GM21576 (cell line): ENCODE results near the gene UBN1.

Source experiments
- ATAC-seq: cut with Tn5 transposase; IDR thresholded peaks from one replicate; pipeline ENCODE4 v1.9.1; 2021; ENCODE audit warnings: mild to moderate bottlenecking, moderate library complexity; ENCODE audit not compliant: unreplicated experiment

UBN1 gene

DNA sequence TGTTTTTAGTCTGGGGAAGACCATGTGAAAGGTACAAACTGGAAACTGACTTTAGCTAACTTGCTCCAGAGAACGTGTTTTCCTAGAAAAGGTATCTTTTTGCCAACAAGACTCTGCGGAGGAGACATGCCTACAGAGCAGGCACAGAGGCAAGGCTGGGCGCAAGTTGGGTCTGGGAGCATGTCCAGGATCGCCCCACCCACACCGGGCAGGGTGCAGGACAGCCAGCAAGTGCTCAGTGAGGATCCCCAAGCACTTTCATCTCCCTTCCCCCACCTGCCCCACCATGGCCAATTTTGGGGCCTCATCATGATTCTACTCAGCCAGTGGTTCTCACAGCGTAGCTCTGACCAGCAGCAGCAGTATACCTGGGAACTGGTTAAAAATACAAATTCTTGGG, 26.6 kb upstream of the UBN1 start:
- ATAC-seq, result no peak

DNA sequence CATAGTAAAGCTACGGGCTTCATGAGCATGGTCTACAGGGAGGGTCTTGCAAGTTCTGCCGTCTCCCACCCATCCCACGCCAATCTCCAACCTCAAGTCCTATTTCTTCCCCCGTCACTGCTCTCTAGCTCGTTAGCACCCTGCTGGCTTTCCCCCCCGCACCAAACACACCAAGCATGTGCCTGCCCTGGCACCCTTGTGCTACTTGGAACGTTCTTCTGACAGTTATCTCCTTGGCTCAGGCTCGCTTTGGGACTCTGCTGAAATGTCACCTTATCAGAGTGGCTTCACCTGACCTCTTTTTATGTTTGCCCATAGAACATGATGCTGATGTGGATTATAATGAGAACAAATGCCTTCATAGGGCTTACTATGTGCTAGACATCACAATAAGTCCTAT, 22.1 kb upstream of the UBN1 start:
- no peak for ATAC-seq

DNA sequence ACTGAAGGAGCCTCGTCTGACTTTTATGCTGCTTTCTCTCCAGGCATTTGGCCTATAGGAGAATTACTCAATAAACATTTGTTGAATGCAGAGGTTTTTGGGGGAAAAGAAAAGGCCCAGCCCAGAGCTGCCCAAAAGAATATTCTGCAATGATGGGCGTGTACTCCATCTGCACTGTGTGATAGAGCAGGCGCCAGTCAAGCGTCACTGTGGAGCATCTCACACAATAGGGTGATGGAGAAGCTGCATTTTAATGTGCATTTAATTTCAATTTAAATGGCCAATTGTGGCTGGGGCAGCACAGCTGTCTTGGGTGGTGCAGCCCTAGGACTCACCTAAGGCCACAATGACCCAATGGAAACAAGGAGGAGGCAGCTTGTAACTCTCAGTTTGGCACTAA, 20.8 kb upstream of the UBN1 start:
- ATAC-seq, result no peak

DNA sequence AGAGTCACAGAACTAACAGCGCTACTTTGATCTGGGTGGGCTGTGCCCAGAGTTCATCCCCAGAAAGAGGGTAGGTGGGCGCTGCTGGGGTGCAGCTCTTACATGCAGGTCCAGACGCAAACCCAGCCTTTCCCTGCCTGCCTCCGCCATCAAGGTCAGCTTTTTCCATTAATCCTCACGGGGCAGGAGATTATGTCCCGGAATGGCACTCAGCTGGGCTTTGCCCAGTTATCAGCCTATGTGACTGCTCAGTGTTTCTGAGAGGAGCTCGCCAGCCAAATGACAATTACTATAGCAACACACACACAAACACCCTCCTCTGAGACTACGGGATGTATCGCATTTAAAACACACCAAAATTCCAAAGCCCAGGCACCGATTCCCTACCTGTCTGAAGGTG, 20.3 kb upstream of the UBN1 start:
- no peak for ATAC-seq

DNA sequence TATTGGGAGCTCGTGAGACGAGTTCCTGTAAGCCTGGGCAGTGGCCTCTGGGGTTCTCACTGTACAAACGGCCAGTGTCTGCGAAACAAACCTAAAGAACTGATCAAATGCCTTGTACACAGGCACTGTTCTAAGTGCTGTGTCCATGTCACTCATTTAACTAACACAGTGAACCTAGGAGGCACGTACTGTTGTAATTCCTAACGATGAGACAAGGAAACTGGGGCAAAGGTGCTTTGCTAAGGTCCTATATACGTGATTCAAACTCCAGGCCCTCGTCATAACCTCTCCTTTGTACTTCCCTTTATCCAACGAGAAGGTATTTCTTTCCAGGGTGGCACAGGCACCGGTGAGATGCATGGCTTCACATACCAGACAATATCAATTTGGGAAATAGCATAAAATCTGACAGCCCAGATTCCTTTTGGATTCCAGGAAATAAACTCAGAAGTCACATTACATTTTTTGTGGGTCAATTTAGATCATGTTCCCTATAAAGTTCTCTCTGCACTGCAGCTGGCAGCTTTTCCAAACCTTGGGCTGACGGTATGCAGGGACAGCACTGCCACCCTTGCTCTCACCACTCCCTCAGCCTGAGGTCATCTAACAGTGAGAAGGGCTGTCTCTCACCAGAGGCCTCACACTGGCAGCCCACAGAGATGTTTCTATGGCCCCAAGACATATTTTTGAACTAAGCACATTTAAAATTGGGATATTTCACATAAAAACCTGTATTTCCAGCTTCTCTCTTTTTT, 18.5 kb upstream of the UBN1 start:
- no peak for ATAC-seq

DNA sequence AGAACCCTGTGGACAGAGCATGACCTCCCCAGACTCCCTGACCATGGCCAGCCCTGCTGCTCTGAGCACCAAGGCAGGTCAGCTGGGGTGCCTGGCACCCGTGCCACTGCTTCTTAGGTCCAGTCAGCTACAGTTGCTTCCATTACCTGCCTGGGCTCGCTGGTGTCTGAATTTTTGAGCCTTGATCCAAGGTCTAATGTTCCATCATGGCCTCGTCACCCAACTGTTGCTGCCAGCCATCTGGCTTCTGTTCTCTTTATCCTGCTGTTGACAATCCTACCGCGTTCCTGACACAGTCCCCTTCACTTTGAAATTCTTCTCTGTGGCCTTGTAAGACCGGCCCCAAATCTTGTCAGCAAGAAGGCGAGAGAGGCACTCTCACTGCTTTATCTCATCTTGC, 16.9 kb upstream of the UBN1 start:
- ATAC-seq, result no peak

DNA sequence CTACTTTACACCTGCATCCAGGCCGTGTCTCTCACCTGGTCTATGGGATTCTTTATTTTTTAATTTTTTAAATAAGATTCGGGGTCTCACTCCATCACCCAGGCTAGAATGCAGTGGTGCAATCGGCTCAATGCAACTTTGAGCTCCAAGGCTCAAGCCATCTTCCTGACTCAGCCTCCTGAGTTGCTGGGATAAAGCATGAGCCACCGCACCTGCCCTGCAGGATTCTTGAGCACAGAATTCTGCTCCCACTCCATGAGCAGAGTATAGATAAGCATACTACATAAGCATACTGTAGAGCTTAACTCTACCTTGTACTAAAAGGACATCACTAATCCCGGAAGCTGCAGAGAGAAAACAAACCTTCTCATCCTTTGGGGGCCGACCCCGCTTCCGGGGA, 15.7 kb upstream of the UBN1 start:
- no peak for ATAC-seq

DNA sequence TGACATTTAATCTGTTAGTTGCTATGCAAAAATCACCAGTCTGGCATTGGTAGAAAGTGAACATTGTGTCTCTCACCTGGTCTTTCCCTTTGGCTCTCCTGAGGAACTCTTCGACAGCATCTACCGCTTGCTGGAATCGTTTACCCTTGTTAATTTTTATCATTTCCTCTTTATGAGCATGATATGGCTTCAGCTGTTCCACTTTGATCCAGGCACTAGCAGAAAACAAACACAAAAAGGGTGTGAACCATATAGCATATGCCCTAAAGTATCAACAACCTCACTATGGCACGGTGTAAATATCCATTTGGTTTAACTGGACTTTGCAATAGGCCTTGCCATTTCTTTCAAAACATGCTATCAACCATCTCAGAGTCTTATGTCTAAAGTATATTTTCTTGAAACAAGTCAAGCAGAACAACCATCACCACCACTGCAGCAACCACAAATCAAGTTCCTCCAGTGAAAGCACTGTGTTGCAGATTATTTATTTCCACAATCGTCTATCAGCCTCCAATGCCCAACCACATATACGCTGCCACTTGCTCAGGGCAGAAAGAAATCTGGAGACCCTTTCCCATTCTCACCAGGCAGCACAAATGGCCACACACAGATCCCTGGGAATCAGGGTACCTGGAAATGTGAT, 14.5 kb upstream of the UBN1 start:
- ATAC-seq, result no peak

DNA sequence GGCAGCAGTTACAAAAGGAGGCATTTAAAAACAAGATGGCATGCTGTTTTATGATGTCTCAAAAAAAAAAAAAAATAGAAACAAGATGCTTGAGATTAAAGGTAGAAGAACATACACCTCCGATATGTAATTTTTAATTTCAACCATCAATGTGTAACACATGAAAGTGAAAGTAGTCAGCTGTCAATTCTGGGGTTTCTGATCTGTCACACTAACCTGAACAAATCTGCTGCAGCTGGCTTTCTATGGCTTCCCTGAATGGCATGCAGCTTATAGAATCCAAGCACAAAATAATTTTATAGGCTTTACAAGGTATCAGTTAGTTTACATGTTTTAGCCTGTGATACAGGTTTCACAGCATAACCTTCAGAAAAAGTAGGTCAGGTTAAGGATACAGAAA, 13.7 kb upstream of the UBN1 start:
- no peak for ATAC-seq

DNA sequence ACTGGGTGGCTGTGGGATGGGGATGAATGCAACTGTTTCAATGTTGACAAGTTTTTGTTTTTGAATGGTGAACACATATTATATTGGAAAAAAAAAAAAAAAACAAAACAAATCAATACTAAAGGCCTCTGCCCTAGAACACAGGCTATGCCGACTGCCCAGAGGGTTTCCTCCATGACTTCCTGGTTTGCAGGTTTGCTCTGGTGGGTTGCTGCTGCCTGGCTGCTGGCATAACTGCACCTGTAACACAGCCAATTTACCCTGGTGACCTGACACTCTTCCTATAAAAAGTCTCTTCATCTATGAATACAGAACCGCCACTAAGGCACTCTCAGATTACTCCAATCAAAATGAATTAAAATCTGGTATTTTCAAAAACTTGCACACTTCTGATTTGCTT, 10.6 kb upstream of the UBN1 start:
- ATAC-seq, result no peak

DNA sequence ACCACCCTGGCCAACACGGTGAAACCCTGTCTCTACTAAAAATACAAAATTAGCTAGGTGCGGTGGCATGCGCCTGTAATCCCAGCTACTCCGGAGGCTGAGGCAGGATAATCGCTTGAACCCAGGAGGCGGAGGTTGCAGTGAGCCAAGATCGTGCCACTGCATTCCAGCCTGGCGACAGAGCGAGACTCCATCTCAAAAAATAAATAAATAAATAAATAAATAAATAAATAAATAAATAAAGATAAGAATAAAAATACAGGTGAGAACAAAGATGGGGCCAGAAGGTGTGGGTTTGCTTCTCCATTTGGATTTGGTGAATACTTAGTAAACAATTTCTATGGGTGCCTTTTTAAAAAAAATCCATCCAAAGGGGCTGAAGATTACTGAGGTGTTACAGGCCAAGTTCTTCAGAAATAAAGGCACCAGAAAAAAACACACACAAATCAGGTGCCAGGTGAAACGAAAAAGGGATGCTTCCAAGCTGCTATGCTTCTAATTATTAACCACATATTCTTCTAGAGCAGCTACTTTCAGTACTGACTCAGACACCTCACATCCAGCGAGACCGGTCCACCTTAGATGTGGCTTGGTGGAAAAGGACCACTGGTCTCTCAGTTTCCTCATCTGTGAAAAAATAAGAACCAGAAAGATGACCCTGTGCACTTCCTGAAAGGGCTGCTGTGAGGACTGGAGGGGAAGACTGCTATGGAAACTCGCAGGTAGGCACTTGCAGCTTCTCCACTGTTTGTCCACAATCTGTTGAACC, 9.4 kb upstream of the UBN1 start:
- no peak for ATAC-seq

DNA sequence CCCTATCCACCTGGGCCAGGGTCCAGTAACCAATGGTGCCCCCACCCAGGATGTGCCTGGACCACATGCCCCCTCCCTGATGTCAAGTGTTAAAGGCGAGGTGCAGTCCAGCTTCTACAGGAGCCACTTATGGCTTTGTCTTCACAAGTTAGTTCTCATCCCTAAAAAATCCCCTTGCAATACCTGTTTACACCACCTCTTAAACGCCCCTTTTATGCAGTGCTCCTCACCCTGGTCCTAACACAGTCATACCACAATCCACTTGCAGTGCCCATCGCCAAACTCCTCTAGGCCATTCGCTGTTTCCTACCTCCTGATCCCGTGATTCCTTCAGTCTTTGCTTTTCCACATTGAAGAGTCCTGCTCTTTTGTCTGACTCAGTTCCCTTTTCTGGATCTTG, 7.3 kb upstream of the UBN1 start:
- ATAC-seq, result no peak

DNA sequence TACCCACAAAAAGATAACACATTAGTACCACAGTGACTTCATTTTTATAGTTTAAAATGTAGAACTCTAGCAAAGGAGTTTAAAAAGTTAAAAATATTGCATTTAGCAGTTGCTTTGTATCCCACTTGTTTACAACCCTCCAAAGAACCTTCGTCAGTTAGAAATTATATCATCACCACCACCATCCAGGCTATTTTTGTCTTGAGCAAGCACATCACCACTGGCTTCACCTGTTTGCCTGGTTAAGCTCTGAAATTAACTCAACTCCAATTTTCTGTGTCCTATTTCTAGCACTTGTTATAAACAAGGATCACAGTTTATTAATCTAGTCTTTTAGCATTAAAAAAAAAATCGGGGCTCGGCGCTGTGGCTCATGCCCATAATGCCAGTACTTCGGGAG, 6.3 kb upstream of the UBN1 start:
- no peak for ATAC-seq

DNA sequence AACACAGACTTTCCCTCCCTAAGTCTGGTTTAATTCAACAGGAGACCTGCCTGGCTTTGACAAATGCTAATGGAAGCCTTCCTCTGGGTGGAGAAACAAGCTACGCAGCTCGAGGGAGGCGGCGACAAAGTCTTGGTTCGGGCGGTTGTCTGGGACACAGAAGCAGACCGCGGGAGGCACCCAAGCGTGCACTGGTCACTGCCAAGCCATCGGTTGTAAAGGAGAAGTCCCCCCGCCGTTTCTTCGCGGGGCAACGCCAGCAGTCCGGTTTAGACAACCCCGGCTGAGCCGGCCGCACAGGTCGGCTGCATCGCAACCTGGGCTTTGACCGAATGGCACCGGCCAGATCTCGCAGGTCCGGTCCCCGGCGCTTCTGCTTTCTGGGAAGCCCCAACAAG, 779 bp upstream of the UBN1 start:
- ATAC-seq, result peak; percentile 1

DNA sequence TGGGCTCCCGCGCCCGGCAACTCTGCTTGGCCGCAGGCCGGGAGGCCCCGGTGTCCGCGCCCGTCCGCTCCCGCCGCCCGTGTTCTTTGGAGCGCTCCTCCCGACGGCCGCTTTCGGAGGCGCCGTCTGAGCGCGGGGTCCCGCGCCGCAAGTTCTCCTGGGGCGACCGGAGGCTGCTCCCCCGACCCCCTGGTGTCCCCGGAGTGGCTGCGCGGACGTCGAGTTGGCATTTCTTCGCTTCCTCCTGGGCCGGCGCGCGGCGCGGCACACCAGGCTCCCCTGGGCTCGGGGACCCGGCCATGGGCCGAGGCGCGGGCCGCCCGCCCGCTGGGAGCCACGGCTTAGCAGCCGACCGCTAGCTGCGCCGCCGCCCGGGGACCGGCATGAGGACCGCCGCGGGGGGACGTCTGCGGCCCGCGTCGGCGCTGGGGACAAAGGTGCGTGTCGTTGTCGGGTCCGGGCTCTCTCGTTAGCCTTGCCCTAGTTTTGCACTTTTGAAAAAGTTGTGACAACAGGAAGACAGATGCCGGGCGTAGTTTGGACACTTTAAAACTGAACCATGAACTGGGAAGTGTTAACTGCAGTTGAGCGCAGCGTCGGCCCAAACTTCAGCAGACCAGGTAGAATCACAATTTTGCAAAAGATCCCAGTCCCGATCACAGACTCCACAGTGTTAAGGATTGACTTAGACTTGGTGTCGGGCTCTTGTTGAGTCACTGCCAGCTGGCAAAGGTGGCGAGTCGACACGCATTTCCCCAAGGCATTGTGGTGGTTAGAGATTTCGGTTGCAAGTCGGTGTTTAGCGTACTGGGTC, 700 bp downstream of the UBN1 start:
- ATAC-seq, result peak; percentile 18

DNA sequence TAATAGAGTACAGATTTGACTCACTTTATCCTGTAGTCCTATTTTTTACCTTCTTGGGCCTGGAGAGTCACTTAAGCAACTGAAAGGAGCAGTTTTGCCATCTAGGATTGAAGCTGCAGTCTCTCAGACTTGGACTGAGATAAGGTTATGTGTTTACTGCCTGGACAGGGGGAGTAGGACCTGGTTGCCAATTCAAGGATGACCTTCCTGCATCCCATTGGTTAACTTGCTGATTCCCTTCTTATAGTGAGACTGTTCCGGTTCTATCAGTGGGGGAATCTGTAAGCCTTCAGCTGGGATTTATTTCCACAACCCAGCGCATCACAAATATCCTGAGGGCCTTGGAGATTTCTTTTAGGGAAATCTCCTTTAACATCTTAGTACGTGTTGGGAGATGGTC, 2.9 kb downstream of the UBN1 start:
- ATAC-seq, result no peak

DNA sequence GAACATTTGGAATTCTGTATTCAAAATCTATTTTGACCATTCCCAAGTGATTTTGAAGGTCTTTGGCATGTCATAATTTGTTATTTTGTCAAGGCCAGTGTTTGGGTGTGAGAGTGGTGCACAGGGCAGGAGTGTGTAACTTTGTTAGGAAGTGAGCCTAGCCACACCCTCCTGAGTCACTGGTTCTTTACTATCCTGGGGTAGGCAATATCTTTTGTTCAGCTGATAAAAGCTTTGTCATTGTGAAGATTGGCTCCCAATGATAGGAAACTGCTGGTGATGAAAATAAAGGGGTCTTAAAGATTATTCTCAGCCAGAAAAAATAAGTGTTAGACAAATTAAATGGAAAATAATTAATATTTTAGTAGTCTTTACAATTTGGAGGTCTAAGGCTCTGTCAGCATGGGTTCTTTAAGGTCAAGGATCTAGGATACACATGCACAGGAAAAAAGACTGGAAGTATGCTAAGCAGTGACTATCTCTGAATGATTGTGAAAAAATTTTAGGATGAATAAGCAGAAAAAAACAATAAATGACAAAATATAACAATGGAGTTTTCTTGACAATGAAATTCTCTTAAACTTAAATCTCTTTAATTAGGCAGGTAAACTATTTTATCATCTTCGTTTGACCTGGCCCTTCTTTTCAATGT, 5.1 kb downstream of the UBN1 start:
- ATAC-seq, result no peak

DNA sequence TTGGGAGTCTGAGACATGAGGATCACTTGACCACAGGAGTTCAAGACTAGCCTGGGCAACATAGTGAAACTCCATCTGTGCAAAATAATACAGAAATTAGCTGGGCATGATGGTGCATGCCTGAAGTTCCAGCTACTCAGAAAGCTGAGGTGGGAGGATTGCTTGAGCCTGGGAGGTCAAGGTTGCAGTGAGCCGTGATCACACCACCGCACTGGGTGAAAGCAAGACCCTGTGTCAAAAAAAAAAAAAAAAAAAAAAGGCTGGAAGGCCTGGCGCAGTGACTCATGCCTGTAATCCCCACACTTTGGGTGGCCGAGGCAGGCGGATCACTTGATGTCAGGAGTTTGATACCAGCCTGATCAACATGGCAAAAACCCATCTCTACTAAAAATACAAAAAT, 8.1 kb downstream of the UBN1 start:
- no peak for ATAC-seq

DNA sequence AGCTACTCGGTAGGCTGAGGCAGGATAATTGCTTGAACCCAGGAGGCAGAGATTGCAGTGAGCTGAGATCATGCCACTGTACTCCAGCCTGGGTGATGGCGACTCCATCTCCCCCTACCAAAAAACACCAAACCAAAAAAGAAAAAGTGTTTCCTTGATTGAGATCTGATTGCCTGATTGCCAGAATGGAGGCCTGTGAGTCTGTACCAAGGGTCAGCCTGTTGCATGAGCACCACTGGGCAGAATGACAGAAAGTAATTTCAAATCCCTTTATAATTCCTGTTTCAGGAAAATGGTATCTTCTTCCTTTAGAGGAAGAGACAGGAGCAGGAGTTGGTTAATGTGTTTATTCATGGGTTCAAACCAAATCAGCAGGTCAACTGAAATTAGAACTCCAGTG, 8.5 kb downstream of the UBN1 start:
- ATAC-seq, result no peak

DNA sequence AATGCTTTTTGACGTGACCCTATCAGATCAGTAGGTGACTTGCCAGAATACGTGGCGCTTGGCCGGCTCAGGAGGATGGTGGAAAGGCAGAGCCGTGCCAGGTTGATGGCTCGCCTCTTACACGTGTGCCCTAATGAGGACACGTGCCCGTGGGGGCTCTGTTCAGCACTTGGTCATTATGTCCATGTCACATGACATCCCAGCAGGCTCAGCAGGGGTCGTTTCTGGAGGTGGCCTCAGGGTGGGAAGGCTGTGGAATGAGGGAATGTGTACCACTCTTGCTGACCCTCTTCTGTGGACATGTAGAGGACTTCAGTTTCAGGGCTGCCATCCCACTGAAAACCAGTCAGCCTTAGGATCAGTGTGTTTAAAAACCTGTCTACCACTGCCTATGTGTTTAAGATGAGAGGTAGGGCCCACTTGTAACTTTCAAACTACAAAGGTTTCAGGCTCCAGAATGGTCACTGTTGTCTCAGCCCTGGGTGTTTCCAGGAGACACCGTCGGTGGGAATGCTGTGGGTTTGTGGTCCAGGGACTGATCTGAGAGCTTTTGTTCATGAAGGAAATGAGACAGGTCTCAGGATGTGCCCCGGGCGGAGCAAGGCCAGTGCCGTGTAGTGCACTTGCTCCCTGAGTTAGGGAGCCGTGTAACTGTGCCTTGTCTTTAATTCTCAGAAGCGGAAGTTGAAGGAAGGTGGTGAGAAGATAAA, 12.1 kb downstream of the UBN1 start:
- ATAC-seq, result no peak
